Ectodermal cell (in vitro differentiated cells): ENCODE results near the gene MCM6.

ENCODE experiments used
- H3K27ac ChIP-seq: 2 replicates; pipeline ENCODE4 v1.7.0; 2013; ENCODE audit warnings: mild to moderate bottlenecking, low read depth, low read length; ENCODE audit not compliant: insufficient read depth, poor library complexity, severe bottlenecking
- H3K27me3 ChIP-seq: 2 replicates; pipeline ENCODE4 v1.7.0; 2013; ENCODE audit warnings: mild to moderate bottlenecking, low read length; ENCODE audit not compliant: insufficient read depth, control insufficient read depth, poor library complexity, severe bottlenecking
- H3K36me3 ChIP-seq: one replicate; pipeline ENCODE4 v1.7.0; 2013; ENCODE audit warnings: low read length; ENCODE audit not compliant: control insufficient read depth, insufficient read depth
- H3K4me1 ChIP-seq: one replicate; pipeline ENCODE4 v1.7.0; 2013; ENCODE audit warnings: low read length; ENCODE audit not compliant: control insufficient read depth, insufficient read depth
- H3K4me3 ChIP-seq: 2 replicates; pipeline ENCODE4 v1.7.0; 2013; ENCODE audit warnings: low read depth, low read length, control low read depth; ENCODE audit not compliant: insufficient read depth
- H3K9me3 ChIP-seq: 2 replicates; pipeline ENCODE4 v1.7.0; 2013; ENCODE audit warnings: mild to moderate bottlenecking, low read length, moderate library complexity; ENCODE audit not compliant: control insufficient read depth
- WGBS, 2 experiments: methylation state at CpG; one replicate each; pipeline ENCODE4 v1.1.7; 2013; ENCODE audit warnings: missing lambda C conversion rate in 2 of 2; 5-methylcytosine and 5-hydroxymethylcytosine counted together

MCM6 gene

GRCh38 chr2:135825550-135826176, 50.6 kb downstream of the MCM6 start:
- Histone ChIP-seq H3K27ac (no peak overlapping the region), H3K4me3 (no peak overlapping the region), H3K9me3 (no peaks in the 10 kb centered on the region), H3K4me1 (no peaks in the 10 kb centered on the region), H3K27me3 (no peaks in the 10 kb centered on the region), H3K36me3 (no peaks in the 10 kb centered on the region)
- WGBS, 2 experiments, result 80 to 84% methylated on average over 11 of the region's 11 CpGs

- Histone ChIP-seq H3K27me3 (no peaks in the 10 kb centered on the region), H3K27ac (no peak overlapping the region), H3K9me3 (no peaks in the 10 kb centered on the region), H3K36me3 (no peaks in the 10 kb centered on the region), H3K4me1 (no peaks in the 10 kb centered on the region), H3K4me3 (no peak overlapping the region)
- WGBS, 2 experiments, result 93 to 94% methylated on average over 9 of the region's 9 CpGs
Observed at GRCh38 chr2:135825131-135825530, 51.1 kb downstream of the MCM6 start.

- H3K36me3 ChIP-seq, result no peaks in the 10 kb centered on the region
- no peaks in the 10 kb centered on the region for H3K4me1 ChIP-seq
- no peaks in the 10 kb centered on the region for H3K9me3 ChIP-seq
- 92 to 95% methylated on average over 1 of the region's 1 CpG for WGBS, 2 experiments
- no peaks in the 10 kb centered on the region for H3K27me3 ChIP-seq
- H3K27ac ChIP-seq, result no peak overlapping the region
- H3K4me3 ChIP-seq, result no peak overlapping the region
Observed at GRCh38 chr2:135822855-135823254, 53.4 kb downstream of the MCM6 start.

GRCh38 chr2:135821190-135821589, 55.1 kb downstream of the MCM6 start:
- Histone ChIP-seq H3K27me3 (no peaks in the 10 kb centered on the region), H3K27ac (no peak overlapping the region), H3K4me1 (no peaks in the 10 kb centered on the region), H3K4me3 (no peak overlapping the region), H3K36me3 (no peaks in the 10 kb centered on the region), H3K9me3 (no peaks in the 10 kb centered on the region)
- WGBS, 2 experiments, result 91 to 96% methylated on average over 2 of the region's 2 CpGs

GRCh38 chr2:135820003-135820618, 56.1 kb downstream of the MCM6 start:
- no peaks in the 10 kb centered on the region for H3K27me3 ChIP-seq
- H3K9me3 ChIP-seq, result no peaks in the 10 kb centered on the region
- no peaks in the 10 kb centered on the region for H3K4me1 ChIP-seq
- H3K4me3 ChIP-seq, result no peak overlapping the region
- 78 to 81% methylated on average over 9 of the region's 9 CpGs for WGBS, 2 experiments
- H3K27ac ChIP-seq, result no peak overlapping the region
- H3K36me3 ChIP-seq, result no peaks in the 10 kb centered on the region

- H3K9me3 ChIP-seq, result no peaks in the 10 kb centered on the region
- no peaks in the 10 kb centered on the region for H3K27me3 ChIP-seq
- no peaks in the 10 kb centered on the region for H3K4me1 ChIP-seq
- H3K27ac ChIP-seq, result no peak overlapping the region
- H3K36me3 ChIP-seq, result no peaks in the 10 kb centered on the region
- H3K4me3 ChIP-seq, result no peak overlapping the region
- WGBS, 2 experiments, result 77% methylated on average over 8 of the region's 8 CpGs
Observed at GRCh38 chr2:135818937-135819610, 57.2 kb downstream of the MCM6 start.

- H3K36me3 ChIP-seq, result no peaks in the 10 kb centered on the region
- no peaks in the 10 kb centered on the region for H3K9me3 ChIP-seq
- H3K4me1 ChIP-seq, result no peaks in the 10 kb centered on the region
- WGBS, 2 experiments, result 87 to 90% methylated on average over 4 of the region's 4 CpGs
- no peak overlapping the region for H3K27ac ChIP-seq
- no peak overlapping the region for H3K4me3 ChIP-seq
- H3K27me3 ChIP-seq, result no peaks in the 10 kb centered on the region
Observed at GRCh38 chr2:135817951-135818350, 58.3 kb downstream of the MCM6 start.

- H3K36me3 ChIP-seq, result no peaks in the 10 kb centered on the region
- no peak overlapping the region for H3K4me3 ChIP-seq
- 88 to 89% methylated on average over 18 of the region's 18 CpGs for WGBS, 2 experiments
- no peaks in the 10 kb centered on the region for H3K4me1 ChIP-seq
- H3K27ac ChIP-seq, result no peak overlapping the region
- no peaks in the 10 kb centered on the region for H3K9me3 ChIP-seq
- H3K27me3 ChIP-seq, result no peaks in the 10 kb centered on the region
Observed at GRCh38 chr2:135817466-135817865, 58.8 kb downstream of the MCM6 start.

- H3K4me3 ChIP-seq, result no peak overlapping the region
- 93 to 100% methylated on average over 2 of the region's 3 CpGs for WGBS, 2 experiments
- H3K36me3 ChIP-seq, result no peaks in the 10 kb centered on the region
- H3K27ac ChIP-seq, result no peak overlapping the region
- no peaks in the 10 kb centered on the region for H3K9me3 ChIP-seq
- H3K27me3 ChIP-seq, result no peaks in the 10 kb centered on the region
- no peaks in the 10 kb centered on the region for H3K4me1 ChIP-seq
Observed at GRCh38 chr2:135815269-135815668, 61.0 kb downstream of the MCM6 start.

- H3K9me3 ChIP-seq, result no peaks in the 10 kb centered on the region
- H3K36me3 ChIP-seq, result no peaks in the 10 kb centered on the region
- no peak overlapping the region for H3K4me3 ChIP-seq
- 92 to 94% methylated on average over 2 of the region's 2 CpGs for WGBS, 2 experiments
- H3K27me3 ChIP-seq, result no peaks in the 10 kb centered on the region
- no peaks in the 10 kb centered on the region for H3K4me1 ChIP-seq
- H3K27ac ChIP-seq, result no peak overlapping the region
Observed at GRCh38 chr2:135812907-135813511, 63.2 kb downstream of the MCM6 start.
